Right atrium auricular region (tissue), 2 donors: ENCODE measurements around the gene ABCC10. TPM values are rescaled to one million over a fixed set of nuclear protein-coding genes. Genes with fewer than 3 reads are reported as not detected.
A peak's percentile ranks its signal among the peaks of the same experiment; 100 is the strongest.

Experiments
- DNase-seq: peaks from one replicate; pipeline ENCODE4 v3.0.0-alpha.2; 2019; ENCODE audit warnings: low spot score
- H3K27ac ChIP-seq, 2 donors: fragments of 200-600 bp; sonication (generic); 1 replicate in 1 of 2; 2 replicates in 1 of 2; pipeline ENCODE4 v1.5.1; 2016 to 2019
- H3K27me3 ChIP-seq, 2 donors: fragments of 200-600 bp; sonication (generic); one replicate each; pipeline versions ENCODE4 v1.5.1 to v1.6.0; 2017 to 2019
- H3K36me3 ChIP-seq: fragments of 200-600 bp; sonication (generic); one replicate; pipeline ENCODE4 v1.5.1; 2016
- H3K4me1 ChIP-seq, 2 donors: fragments of 200-600 bp; sonication (generic); one replicate each; pipeline versions ENCODE4 v1.5.1 to v1.6.0; 2017 to 2019
- H3K4me3 ChIP-seq, 2 donors: fragments of 200-600 bp; sonication (generic); 1 replicate in 1 of 2; 2 replicates in 1 of 2; pipeline ENCODE4 v1.5.1; 2017 to 2019; ENCODE audit warnings: mild to moderate bottlenecking in 1 of 2, moderate library complexity in 1 of 2
- H3K9me3 ChIP-seq, 2 donors: fragments of 200-600 bp; sonication (generic); one replicate each; pipeline ENCODE4 v1.5.1; 2019
- CTCF ChIP-seq, 2 donors: fragments of 200-600 bp; sonication (generic); IDR thresholded peaks; one replicate each; pipeline ENCODE4 v1.5.1; 2019; ENCODE audit warnings: antibody characterized with exemption in 2 of 2
- total RNA-seq, 2 donors: library from RNA; depleted of rRNA; stranded (reverse); fragments of >200 nt; gene quantifications; one replicate each; pipeline ENCODE4 v1.1.0, GENCODE V29; 2016

ABCC10 gene
- total RNA-seq, 2 donors from 2014 or later: 7.1 to 7.8 TPM

- no peaks in the 10 kb centered on the region for H3K9me3 ChIP-seq
- H3K36me3 ChIP-seq: peaks cover 20% of the 10 kb centered on the region
- no peak for TF ChIP-seq CTCF (IDR thresholded peaks at IDR 0.05)
- H3K4me1 ChIP-seq: peaks cover 0 to 40% of the 10 kb centered on the region in 2 donors
- H3K27ac ChIP-seq: peak overlapping the region; percentile 71 to 84
- H3K4me3 ChIP-seq: no peak overlapping the region
- no peak for DNase-seq
- H3K27me3 ChIP-seq: no peaks in the 10 kb centered on the region
Observed at GRCh38 chr6:43434943-43435342, 7.6 kb downstream of the ABCC10 start.

- Histone ChIP-seq H3K27me3 (no peaks in the 10 kb centered on the region), H3K27ac (no peak overlapping the region), H3K36me3 (peaks cover 27% of the 10 kb centered on the region), H3K9me3 (no peaks in the 10 kb centered on the region), H3K4me3 (no peak overlapping the region), H3K4me1 (peaks cover 0 to 40% of the 10 kb centered on the region in 2 donors)
- TF ChIP-seq CTCF (IDR thresholded peaks at IDR 0.05): no peak
- no peak for DNase-seq
Observed at GRCh38 chr6:43435682-43436437, 8.5 kb downstream of the ABCC10 start.

- no peak for TF ChIP-seq CTCF (IDR thresholded peaks at IDR 0.05)
- no peaks in the 10 kb centered on the region for H3K9me3 ChIP-seq
- H3K4me3 ChIP-seq: no peak overlapping the region
- H3K27me3 ChIP-seq: no peaks in the 10 kb centered on the region
- peaks cover 0 to 40% of the 10 kb centered on the region in 2 donors for H3K4me1 ChIP-seq
- no peak for DNase-seq
- peak overlapping the region; percentile 19 to 41 for H3K27ac ChIP-seq
- H3K36me3 ChIP-seq: peaks cover 36% of the 10 kb centered on the region
Observed at GRCh38 chr6:43436577-43437282, 9.4 kb downstream of the ABCC10 start.

- Histone ChIP-seq H3K27me3 (no peaks in the 10 kb centered on the region), H3K27ac (peak overlapping the region in 1 of 2 donors; percentile 19), H3K4me1 (peaks cover 0 to 40% of the 10 kb centered on the region in 2 donors), H3K9me3 (no peaks in the 10 kb centered on the region), H3K4me3 (no peak overlapping the region), H3K36me3 (peaks cover 39% of the 10 kb centered on the region)
- no peak for DNase-seq
- TF ChIP-seq CTCF (IDR thresholded peaks at IDR 0.05): no peak
Observed at GRCh38 chr6:43437700-43438099, 10.4 kb downstream of the ABCC10 start.

GRCh38 chr6:43442935-43443334, 15.6 kb downstream of the ABCC10 start:
- Histone ChIP-seq H3K27ac (no peak overlapping the region), H3K9me3 (no peaks in the 10 kb centered on the region), H3K4me1 (no peaks in the 10 kb centered on the region), H3K27me3 (no peaks in the 10 kb centered on the region), H3K36me3 (peaks cover 78% of the 10 kb centered on the region), H3K4me3 (no peak overlapping the region)
- no peak for TF ChIP-seq CTCF (IDR thresholded peaks at IDR 0.05)
- no peak for DNase-seq
